Liver (tissue), 9 donors: Measurements from ENCODE around the gene SLC35E3. TPM values are rescaled to one million over a fixed set of nuclear protein-coding genes. Genes with fewer than 3 reads are reported as not detected.
"Not testable (repeated sequence)": the region's sequence is repeated elsewhere in the genome, so short reads cannot be mapped to it uniquely, and the experiment has no call there.

Experiments
- DNase-seq: peaks from one replicate; pipeline ENCODE4 v3.0.0-alpha.2; 2017; ENCODE audit warnings: low spot score
- H3K27ac ChIP-seq, 2 donors: one replicate each; pipeline ENCODE4 v1.7.0; 2013; ENCODE audit warnings: inconsistent platforms in 2 of 2, low read length in 2 of 2, control low read depth in 1 of 2, low read depth in 1 of 2, mild to moderate bottlenecking in 1 of 2
- H3K27me3 ChIP-seq, 4 donors: one replicate each; pipeline versions ENCODE4 v1.6.1 to v1.7.0; 2013; ENCODE audit warnings: low read length in 3 of 4, inconsistent platforms in 1 of 4, mild to moderate bottlenecking in 1 of 4, moderate library complexity in 1 of 4; ENCODE audit not compliant: control insufficient read depth in 4 of 4, insufficient read depth in 4 of 4
- H3K36me3 ChIP-seq, 4 donors: one replicate each; pipeline versions ENCODE4 v1.6.1 to v1.7.0; 2013; ENCODE audit warnings: low read length in 3 of 4, mild to moderate bottlenecking in 3 of 4, low read depth in 1 of 4, moderate library complexity in 1 of 4; ENCODE audit not compliant: control insufficient read depth in 4 of 4, insufficient read depth in 3 of 4
- H3K4me1 ChIP-seq, 4 donors: one replicate each; pipeline versions ENCODE4 v1.6.1 to v1.7.0; 2013; ENCODE audit warnings: low read length in 3 of 4, mild to moderate bottlenecking in 3 of 4, moderate library complexity in 1 of 4; ENCODE audit not compliant: control insufficient read depth in 4 of 4, insufficient read depth in 4 of 4
- H3K4me3 ChIP-seq, 3 donors: one replicate each; pipeline versions ENCODE4 v1.6.1 to v1.7.0; 2013; ENCODE audit warnings: low read length in 3 of 3, control low read depth in 1 of 3, low read depth in 1 of 3, mild to moderate bottlenecking in 1 of 3
- H3K9ac ChIP-seq, 2 donors: one replicate each; pipeline ENCODE4 v1.7.0; 2013; ENCODE audit warnings: low read length in 2 of 2, mild to moderate bottlenecking in 2 of 2, moderate library complexity in 2 of 2, control low read depth in 1 of 2, low read depth in 1 of 2
- H3K9me3 ChIP-seq, 4 donors: one replicate each; pipeline versions ENCODE4 v1.6.1 to v1.7.0; 2013; ENCODE audit warnings: low read length in 3 of 4; ENCODE audit not compliant: control insufficient read depth in 4 of 4
- ATF3 ChIP-seq: IDR thresholded peaks from 2 replicates; pipeline ENCODE4 v1.6.1; 2016; ENCODE audit warnings: antibody characterized with exemption
- CTCF ChIP-seq: fragments of 150-350 bp; IDR thresholded peaks from 2 replicates; pipeline ENCODE4 v1.5.1; 2017; ENCODE audit warnings: improper control_type of control experiment, low read depth, low read length; ENCODE audit not compliant: missing input control
- EGR1 ChIP-seq, 2 donors: IDR thresholded peaks; 2 replicates each; pipeline ENCODE4 v1.6.1; 2016 to 2018; ENCODE audit warnings: antibody characterized with exemption in 2 of 2, low read depth in 2 of 2
- FOXA1 ChIP-seq: IDR thresholded peaks from 2 replicates; pipeline ENCODE4 v1.6.1; 2016; ENCODE audit warnings: antibody characterized with exemption
- GABPA ChIP-seq, 2 donors: IDR thresholded peaks in 1 of 2; conservative IDR thresholded peaks in 1 of 2; 2 replicates each; pipeline ENCODE4 v1.6.1; 2016; ENCODE audit warnings: antibody characterized with exemption in 2 of 2, mild to moderate bottlenecking in 1 of 2, moderate library complexity in 1 of 2
- HNF4A ChIP-seq, 2 donors: conservative IDR thresholded peaks; 2 replicates each; pipeline ENCODE4 v1.6.1; 2016; ENCODE audit warnings: antibody characterized with exemption in 2 of 2, mild to moderate bottlenecking in 2 of 2
- MAX ChIP-seq: IDR thresholded peaks from 2 replicates; pipeline ENCODE4 v1.6.1; 2016; ENCODE audit warnings: antibody characterized with exemption
- NR2F2 ChIP-seq: IDR thresholded peaks from 2 replicates; pipeline ENCODE4 v1.6.1; 2016; ENCODE audit warnings: antibody characterized with exemption
- REST ChIP-seq: IDR thresholded peaks from 2 replicates; pipeline ENCODE4 v1.6.1; 2016; ENCODE audit warnings: antibody characterized with exemption, mild to moderate bottlenecking
- RXRA ChIP-seq, 2 donors: IDR thresholded peaks; 2 replicates each; pipeline ENCODE4 v1.6.1; 2017 to 2018; ENCODE audit warnings: antibody characterized with exemption in 2 of 2, mild to moderate bottlenecking in 1 of 2
- SP1 ChIP-seq: IDR thresholded peaks from 2 replicates; pipeline ENCODE4 v1.6.1; 2018; ENCODE audit warnings: antibody characterized with exemption, mild to moderate bottlenecking
- TAF1 ChIP-seq: conservative IDR thresholded peaks from 2 replicates; pipeline ENCODE4 v1.6.1; 2016; ENCODE audit warnings: antibody characterized with exemption, mild to moderate bottlenecking
- YY1 ChIP-seq: IDR thresholded peaks from 2 replicates; pipeline ENCODE4 v1.6.1; 2016; ENCODE audit warnings: antibody characterized with exemption, mild to moderate bottlenecking
- ZBTB33 ChIP-seq: IDR thresholded peaks from 2 replicates; pipeline ENCODE4 v1.6.1; 2016; ENCODE audit warnings: antibody characterized with exemption
- WGBS: extraction: QIAGEN DNeasy Blood & Tissue Kit; methylation state at CpG from one replicate; pipeline ENCODE4 v1.1.7; 2013; 5-methylcytosine and 5-hydroxymethylcytosine counted together
- polyA plus RNA-seq, 2 donors: library from polyadenylated mRNA; stranded (reverse) in 1 of 2; unstranded in 1 of 2; fragments of 200-250 nt in 1 of 2; fragments of >200 nt in 1 of 2; fragmentation: Nextera tagmentation in 1 of 2; extraction: Ambion mirVana in 1 of 2; gene quantifications; one replicate each; pipeline versions ENCODE4 v1.2.1 to v1.2.3, GENCODE V29; 2013 to 2015
- total RNA-seq, 2 donors: library from RNA; depleted of rRNA; stranded (reverse); fragments of >200 nt; gene quantifications; one replicate each; pipeline ENCODE4 v1.2.3, GENCODE V29; 2014
- donor health status: healthy.
- donor health status: healthy.
- donor health status: healthy.
- donor health status: healthy.
- donor health status: healthy.

SLC35E3 gene
- total and polyA plus RNA-seq, 4 donors: 2.1 to 6.0 (median 4.6) TPM

- H3K4me1 ChIP-seq: peaks cover 2 to 7% (median 4%) of the 10 kb centered on the region in 4 donors
- H3K9ac ChIP-seq: no peak overlapping the region
- no peaks in the 10 kb centered on the region for H3K9me3 ChIP-seq
- no peak for DNase-seq
- H3K4me3 ChIP-seq: no peak overlapping the region
- TF ChIP-seq ATF3 (no peak), RXRA (IDR thresholded peaks at IDR 0.05) (no peak), ZBTB33 (no peak), YY1 (no peak), EGR1 (IDR thresholded peaks at IDR 0.05; ENCODE audit: low read depth in 2 of 2) (no peak), CTCF (no peak), GABPA (IDR thresholded peaks at IDR 0.05 in 1 of 2, conservative IDR thresholded peaks at IDR 0.05 in 1 of 2) (no peak), MAX (no peak), NR2F2 (no peak), SP1 (no peak)
- H3K27me3 ChIP-seq: no peaks in the 10 kb centered on the region
- H3K36me3 ChIP-seq: peaks cover 15 to 51% (median 41%) of the 10 kb centered on the region in 4 donors
- no peak overlapping the region for H3K27ac ChIP-seq
- 95% methylated on average over 8 of the region's 8 CpGs for WGBS
Measured at GRCh38 chr12:68815928-68816800, 70.2 kb downstream of the SLC35E3 start.

GRCh38 chr12:68819481-68819880, 73.5 kb downstream of the SLC35E3 start:
- H3K4me3 ChIP-seq, H3K27me3 ChIP-seq, H3K4me1 ChIP-seq, DNase-seq, H3K27ac ChIP-seq, H3K9me3 ChIP-seq, H3K9ac ChIP-seq: not testable (repeated sequence)
- H3K36me3 ChIP-seq: peaks cover 13 to 59% (median 52%) of the 10 kb centered on the region in 4 donors
- WGBS: 96% methylated on average over 13 of the region's 13 CpGs

- Histone ChIP-seq H3K4me3 (no peak overlapping the region), H3K9ac (no peak overlapping the region), H3K4me1 (no peaks in the 10 kb centered on the region), H3K27ac (no peak overlapping the region), H3K36me3 (peaks cover 13 to 68% (median 50%) of the 10 kb centered on the region in 4 donors), H3K9me3 (no peaks in the 10 kb centered on the region), H3K27me3 (no peaks in the 10 kb centered on the region)
- 94% methylated on average over 6 of the region's 6 CpGs for WGBS
- DNase-seq: no peak
- TF ChIP-seq TAF1 (no peak), GABPA (IDR thresholded peaks at IDR 0.05 in 1 of 2, conservative IDR thresholded peaks at IDR 0.05 in 1 of 2) (no peak), EGR1 (IDR thresholded peaks at IDR 0.05; ENCODE audit: low read depth in 2 of 2) (no peak), FOXA1 (no peak), HNF4A (conservative IDR thresholded peaks at IDR 0.05) (no peak), REST (no peak)
Measured at GRCh38 chr12:68821357-68822188, 75.6 kb downstream of the SLC35E3 start.
